T47D (cell line): ENCODE data around the gene GSKIP.

Experiments used
- DNase-seq, 2 experiments: peaks; one replicate each; pipeline versions ENCODE4 v3.0.0 to v3.0.0-alpha.2; 2011 to 2012; ENCODE audit warnings: low read depth in 1 of 2, low spot score in 1 of 2
- JUND ChIP-seq: IDR thresholded peaks from 2 replicates; pipeline ENCODE4 v1.6.1; 2012; ENCODE audit warnings: low read depth
- in situ Hi-C: cut with HindIII; loops from 2 replicates; pipeline ENCODE4 v1.10.0; 2016; ENCODE audit warnings: low sequenced_read_pairs, low pct_unique_long_range_greater_than_20kb

The GSKIP gene

GRCh38 chr14:96385385-96385784, 22.1 kb downstream of the GSKIP start:
- in situ Hi-C loops: no loop called here
- DNase-seq: no peak
- TF ChIP-seq JUND: no peak

- in situ Hi-C loops: no loop called here
- DNase-seq: no peak
- TF ChIP-seq JUND: no peak
Measured at GRCh38 chr14:96390965-96391292, 27.6 kb downstream of the GSKIP start.

- DNase-seq: peak; percentile 93 to 98
- in situ Hi-C loops: no loop called here
- TF ChIP-seq JUND: no peak
Measured at GRCh38 chr14:96391293-96392118, 28.2 kb downstream of the GSKIP start.

- in situ Hi-C loops: no loop called here
- DNase-seq: no peak
- TF ChIP-seq JUND: no peak
Measured at GRCh38 chr14:96393071-96393691, 29.9 kb downstream of the GSKIP start.

- no peak for DNase-seq
- TF ChIP-seq JUND: no peak
- in situ Hi-C loops: no loop called here
Measured at GRCh38 chr14:96394047-96394815, 30.9 kb downstream of the GSKIP start.

GRCh38 chr14:96398432-96398831, 35.1 kb downstream of the GSKIP start:
- no peak for DNase-seq
- no peak for TF ChIP-seq JUND

GRCh38 chr14:96398921-96399320, 35.6 kb downstream of the GSKIP start:
- no peak for TF ChIP-seq JUND
- in situ Hi-C loops: no loop called here
- DNase-seq: no peak

More at GRCh38 chr14:96398432-96398831, 35.1 kb downstream of the GSKIP start:
- in situ Hi-C loops: no loop called here

GRCh38 chr14:96399405-96399804, 36.1 kb downstream of the GSKIP start:
- no peak for TF ChIP-seq JUND
- in situ Hi-C loops: no loop called here
- DNase-seq: no peak

- in situ Hi-C loops: no loop called here
- DNase-seq: no peak
- no peak for TF ChIP-seq JUND
Measured at GRCh38 chr14:96400495-96400894, 37.2 kb downstream of the GSKIP start.

GRCh38 chr14:96403409-96403808, 40.1 kb downstream of the GSKIP start:
- in situ Hi-C loops: no loop called here
- no peak for TF ChIP-seq JUND

GRCh38 chr14:96405677-96406076, 42.4 kb downstream of the GSKIP start:
- no peak for DNase-seq
- in situ Hi-C loops: no loop called here
- TF ChIP-seq JUND: no peak

More at GRCh38 chr14:96403409-96403808, 40.1 kb downstream of the GSKIP start:
- no peak for DNase-seq

GRCh38 chr14:96407935-96408570, 44.7 kb downstream of the GSKIP start:
- no peak for TF ChIP-seq JUND
- no peak for DNase-seq
- in situ Hi-C loops: no loop called here
